PFSK-1 (cell line): ENCODE data around the gene STARD13.

Experiments used
- FOXP2 ChIP-seq: optimal IDR thresholded peaks from 2 replicates; pipeline ENCODE3; 2011; ENCODE audit warnings: borderline replicate concordance, control low read depth, inconsistent platforms; ENCODE audit not compliant: insufficient read depth; ENCODE audit errors: extremely low read length, extremely low read depth
- POLR2AphosphoS5 ChIP-seq: IDR thresholded peaks from 2 replicates; pipeline ENCODE4 v1.6.1; 2012; ENCODE audit warnings: low read depth, mild to moderate bottlenecking, control low read depth, low read length, moderate library complexity
- REST ChIP-seq, 2 experiments: IDR thresholded peaks; 2 replicates each; pipeline versions ENCODE4 v1.6.1 to v1.8.0; 2011 to 2012; ENCODE audit warnings: low read depth in 2 of 2, low read length in 2 of 2, control low read depth in 1 of 2, inconsistent platforms in 1 of 2, mild to moderate bottlenecking in 1 of 2, moderate library complexity in 1 of 2; ENCODE audit not compliant: insufficient read depth in 1 of 2
- SIN3A ChIP-seq: IDR thresholded peaks from 2 replicates; pipeline ENCODE4 v1.6.1; 2012; ENCODE audit warnings: mild to moderate bottlenecking, low read length, moderate library complexity, borderline replicate concordance; ENCODE audit not compliant: insufficient read depth
- TAF1 ChIP-seq: IDR thresholded peaks from 2 replicates; pipeline ENCODE4 v1.6.1; 2012; ENCODE audit warnings: low read length, control low read depth, borderline replicate concordance; ENCODE audit not compliant: insufficient read depth

GRCh38 chr13:33272531-33273124, 12.9 kb downstream of the STARD13 start:
- no peak for TF ChIP-seq POLR2AphosphoS5
- TF ChIP-seq REST (IDR thresholded peaks at IDR 0.05; ENCODE audit: insufficient read depth in 1 of 2, low read depth in 2 of 2, low read length in 2 of 2): no peak
- no peak for TF ChIP-seq SIN3A
- TF ChIP-seq TAF1: no peak
- TF ChIP-seq FOXP2: no peak
